Measurements from ENCODE around the gene PIK3CB.
"Not testable (repeated sequence)": the region's sequence is repeated elsewhere in the genome, so short reads cannot be mapped to it uniquely, and the experiment has no call there.

Gene PIK3CB

DNA sequence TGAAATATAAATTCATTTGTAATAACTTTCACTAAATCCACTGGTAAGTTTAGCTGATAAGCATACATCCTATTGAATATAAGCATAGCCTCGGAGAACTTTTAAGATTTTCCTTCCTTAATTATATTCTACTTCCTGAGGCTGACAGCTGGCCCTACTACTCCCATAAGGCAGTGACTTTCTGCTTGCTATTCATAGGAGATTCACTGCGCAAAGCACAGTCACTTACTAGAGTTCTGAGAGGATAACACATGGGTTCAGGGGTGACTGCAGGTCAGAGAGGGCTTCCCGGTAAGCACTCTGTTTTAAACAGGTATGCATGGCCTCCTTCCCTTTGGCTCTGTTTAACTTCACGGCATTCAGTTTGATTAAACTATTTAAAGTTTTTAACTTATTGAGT lies 150.3 kb downstream of the PIK3CB start:
- Histone ChIP-seq H3K9me3 (no peaks in the 10 kb centered on the region), H3K36me3 (peaks cover 22 to 56% (median 25%) of the 10 kb centered on the region in 3 donors), H3K4me1 (no peaks in the 10 kb centered on the region), H3K27ac (no peak overlapping the region), H3K4me3 (no peak overlapping the region), H3K27me3 (no peaks in the 10 kb centered on the region)
- intact Hi-C loops (cut with DNase I; ENCODE audit: low total_unique reads), result no loop called here
- DNase-seq, result no peak
- TF ChIP-seq CTCF (IDR thresholded peaks at IDR 0.05), result no peak

DNA sequence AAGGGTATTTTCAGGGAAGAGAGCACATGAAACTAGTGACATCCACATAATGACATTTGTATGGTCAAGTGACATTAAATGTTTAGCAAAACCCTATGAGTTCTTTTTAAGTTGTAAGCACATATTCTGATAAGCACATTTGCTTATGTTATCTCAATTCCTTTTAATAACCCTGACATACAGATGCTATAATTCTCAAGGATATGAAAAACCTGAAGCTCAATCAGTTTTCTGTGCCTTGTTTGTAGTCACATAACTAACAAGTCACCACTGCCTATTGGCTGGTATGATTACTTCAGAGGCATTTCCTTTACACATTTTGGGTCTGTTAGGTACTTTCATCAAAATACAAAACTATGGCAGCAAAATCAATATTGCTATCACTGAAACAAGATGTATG lies 152.1 kb downstream of the PIK3CB start:
- Histone ChIP-seq H3K9me3 (no peaks in the 10 kb centered on the region), H3K4me1 (no peaks in the 10 kb centered on the region), H3K36me3 (peaks cover 24 to 42% (median 33%) of the 10 kb centered on the region in 3 donors), H3K27me3 (no peaks in the 10 kb centered on the region), H3K27ac (no peak overlapping the region), H3K4me3 (no peak overlapping the region)
- TF ChIP-seq CTCF (IDR thresholded peaks at IDR 0.05), result no peak
- no peak for DNase-seq
- intact Hi-C loops (cut with DNase I; ENCODE audit: low total_unique reads), result no loop called here

GRCh38 chr3:138681463-138682220 lies 153.1 kb downstream of the PIK3CB start:
- DNase-seq, result no peak
- Histone ChIP-seq H3K9me3 (no peaks in the 10 kb centered on the region), H3K27me3 (no peaks in the 10 kb centered on the region), H3K4me1 (no peaks in the 10 kb centered on the region), H3K4me3 (no peak overlapping the region), H3K27ac (no peak overlapping the region), H3K36me3 (peaks cover 29 to 52% (median 35%) of the 10 kb centered on the region in 3 donors)
- intact Hi-C loops (cut with DNase I; ENCODE audit: low total_unique reads), result no loop called here
- no peak for TF ChIP-seq CTCF (IDR thresholded peaks at IDR 0.05)

DNA sequence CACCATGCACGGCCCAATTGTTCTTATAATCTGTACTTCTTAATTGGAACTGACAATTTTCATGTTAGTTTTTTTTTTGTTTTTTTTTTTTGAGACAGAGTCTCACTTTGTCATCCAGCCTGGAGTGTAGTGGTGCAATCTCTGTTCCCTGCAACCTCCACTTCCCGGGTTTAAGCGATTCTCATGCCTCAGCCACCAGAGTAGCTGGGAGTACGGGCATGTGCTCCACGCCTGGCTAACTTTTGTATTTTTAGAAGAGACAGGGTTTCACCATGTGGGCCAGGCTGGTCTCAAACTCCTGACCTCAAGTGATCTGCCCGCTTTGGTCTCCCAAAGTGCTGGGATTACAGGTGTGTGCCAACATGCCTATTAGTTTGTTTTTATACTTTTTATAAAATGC lies 153.8 kb downstream of the PIK3CB start:
- H3K27ac ChIP-seq; DNase-seq; H3K4me3 ChIP-seq; H3K4me1 ChIP-seq; H3K27me3 ChIP-seq; intact Hi-C loops (cut with DNase I; ENCODE audit: low total_unique reads); H3K9me3 ChIP-seq: not testable (repeated sequence)
- H3K36me3 ChIP-seq, result peaks cover 33 to 50% (median 38%) of the 10 kb centered on the region in 3 donors

DNA sequence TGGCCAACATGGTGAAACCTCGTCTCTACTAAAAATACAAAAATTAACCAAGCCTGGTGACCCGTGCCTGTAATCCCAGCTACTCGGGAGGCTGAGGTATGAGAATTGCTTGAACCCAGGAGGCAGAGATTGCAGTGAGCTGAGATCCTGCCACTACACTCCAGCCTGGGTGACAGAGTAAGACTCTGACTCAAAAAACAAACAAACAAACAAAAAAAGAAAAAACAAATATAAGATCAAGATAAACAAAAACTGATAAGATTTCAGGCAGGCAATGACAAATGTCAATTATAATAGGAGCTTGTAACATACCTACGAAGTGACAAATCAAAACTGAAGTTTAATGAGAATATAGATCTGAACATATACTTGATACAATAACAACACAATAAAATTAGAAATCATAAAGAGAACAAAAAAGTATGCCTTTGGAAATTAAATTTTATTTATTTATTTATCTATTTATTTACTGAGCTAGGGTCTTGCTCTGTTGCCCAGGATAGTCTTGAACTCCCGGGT lies 155.8 kb downstream of the PIK3CB start:
- H3K9me3 ChIP-seq, result peaks cover 0 to 18% (median 0%) of the 10 kb centered on the region in 3 donors
- H3K27me3 ChIP-seq, result no peaks in the 10 kb centered on the region
- no peak for TF ChIP-seq CTCF (IDR thresholded peaks at IDR 0.05)
- intact Hi-C loops (cut with DNase I; ENCODE audit: low total_unique reads), result no loop called here
- H3K36me3 ChIP-seq, result peaks cover 49 to 58% (median 57%) of the 10 kb centered on the region in 3 donors
- no peaks in the 10 kb centered on the region for H3K4me1 ChIP-seq
- no peak overlapping the region for H3K27ac ChIP-seq
- no peak for DNase-seq
- no peak overlapping the region for H3K4me3 ChIP-seq

DNA sequence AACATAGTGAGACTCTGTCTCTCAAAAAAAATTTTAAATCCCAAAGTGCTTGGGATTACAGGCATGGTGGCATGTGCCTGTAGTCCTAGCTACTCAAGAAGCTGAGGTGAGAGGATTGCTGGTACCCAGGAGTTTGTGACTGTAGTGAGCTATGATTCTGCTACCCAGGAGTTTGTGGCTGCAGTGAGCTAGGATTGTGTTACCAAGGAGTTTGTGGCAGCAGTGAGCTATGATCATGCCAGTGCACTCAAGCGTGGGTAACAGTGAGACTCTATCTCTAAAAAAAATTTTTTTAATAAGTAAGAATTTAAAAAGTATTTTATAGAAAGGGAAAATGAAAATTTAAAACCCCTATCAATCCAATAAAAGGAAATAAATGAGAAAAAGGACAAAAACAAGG lies 156.6 kb downstream of the PIK3CB start:
- H3K27me3 ChIP-seq, result no peaks in the 10 kb centered on the region
- intact Hi-C loops (cut with DNase I; ENCODE audit: low total_unique reads), result no loop called here
- H3K4me3 ChIP-seq, result no peak overlapping the region
- H3K9me3 ChIP-seq, result peaks cover 0 to 18% (median 0%) of the 10 kb centered on the region in 3 donors
- H3K4me1 ChIP-seq, result no peaks in the 10 kb centered on the region
- TF ChIP-seq CTCF (IDR thresholded peaks at IDR 0.05), result no peak
- H3K36me3 ChIP-seq, result peaks cover 50 to 53% (median 51%) of the 10 kb centered on the region in 3 donors
- DNase-seq, result no peak
- no peak overlapping the region for H3K27ac ChIP-seq
